ENCODE data around the gene ZSWIM6.

ZSWIM6 gene

DNA sequence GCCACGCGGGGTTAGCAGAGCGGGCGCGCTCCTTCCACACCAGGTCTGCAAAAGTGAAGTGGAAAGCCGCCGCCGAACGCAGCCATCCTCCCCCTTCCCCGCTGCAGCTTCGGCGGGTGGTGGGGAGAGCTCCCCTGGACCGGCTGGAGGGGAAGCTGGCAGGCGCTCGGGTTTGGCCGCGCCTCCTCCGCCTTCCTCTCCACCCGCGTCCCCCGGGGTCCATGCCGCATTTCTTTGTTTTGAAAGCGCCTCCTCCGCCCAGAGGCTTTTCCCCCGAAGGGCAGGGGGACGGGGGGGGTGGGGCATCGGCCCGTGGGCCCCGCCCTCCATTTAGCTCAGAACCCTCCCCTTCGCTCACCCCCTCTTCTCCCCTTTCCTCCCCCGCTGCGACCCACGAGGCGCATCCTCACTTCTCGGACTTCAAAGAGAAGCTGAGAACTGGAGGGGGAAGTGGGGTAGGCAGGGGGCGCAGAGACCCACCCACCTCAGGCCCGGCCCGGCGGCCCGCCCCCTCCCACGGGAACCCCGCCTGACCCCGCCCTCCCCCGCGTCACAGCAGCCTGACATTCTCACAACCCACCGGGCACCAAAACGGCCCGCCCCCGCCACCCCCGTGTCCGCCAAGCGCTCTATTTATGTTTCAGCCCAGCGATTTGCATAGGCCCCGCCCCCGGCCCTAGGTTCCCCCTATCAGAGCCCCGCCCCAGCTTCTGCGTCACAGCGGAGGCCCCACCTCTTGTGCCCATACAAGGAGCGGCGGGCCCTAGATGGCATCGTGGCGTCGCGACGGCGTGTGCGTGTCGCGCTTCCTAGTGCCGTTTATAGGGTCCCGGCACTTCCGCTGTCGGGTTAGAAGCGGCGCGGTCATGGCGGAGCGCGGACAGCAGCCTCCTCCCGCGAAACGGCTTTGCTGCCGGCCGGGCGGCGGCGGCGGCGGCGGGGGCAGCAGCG is at the start of gene ZSWIM6:
Gene ZSWIM6 (plus strand): TSS at position 852 of the 951 bp plus-strand sequence. CDS start 15 bp downstream, at position 867.
- DNase-seq, result peak; percentile 99

DNA sequence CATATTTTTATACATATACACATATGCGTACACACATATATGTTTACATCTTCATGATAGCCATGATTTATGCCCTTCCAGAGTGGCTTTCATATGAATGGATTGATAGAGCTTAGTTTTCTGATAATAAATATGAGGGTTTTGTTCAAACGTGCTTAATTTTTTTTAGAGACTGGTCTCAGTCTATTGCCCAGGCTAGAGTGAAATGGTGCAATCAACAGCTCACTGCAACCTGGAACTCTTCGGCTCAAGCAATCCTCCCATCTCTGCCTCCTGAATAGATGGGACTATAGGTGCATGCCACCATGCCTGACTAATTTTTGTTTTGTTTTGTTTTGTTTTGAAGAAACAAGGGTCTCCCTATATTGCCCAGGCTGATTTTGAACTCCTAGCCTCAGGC is 48.6 kb upstream of the ZSWIM6 start:
- DNase-seq, result no peak

DNA sequence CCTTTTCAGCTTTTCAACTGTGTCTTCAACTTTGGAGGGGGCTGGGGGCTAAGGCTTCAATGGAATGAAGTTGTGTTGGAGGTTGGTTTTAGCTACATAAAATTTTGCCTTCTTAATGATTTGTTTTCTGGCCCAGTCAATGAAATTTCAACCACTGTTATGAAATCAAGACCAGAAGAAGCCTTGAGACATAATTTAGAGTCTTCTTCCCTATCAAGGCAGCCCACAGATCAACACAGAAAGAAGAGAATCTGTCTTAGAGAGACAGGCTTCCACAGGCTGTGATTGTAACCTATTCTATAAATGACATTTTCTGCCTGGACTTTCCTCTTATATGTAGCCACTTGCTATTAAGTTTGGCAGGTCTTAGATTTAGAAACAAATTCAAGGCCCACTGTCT is 46.5 kb upstream of the ZSWIM6 start:
- DNase-seq, result no peak

DNA sequence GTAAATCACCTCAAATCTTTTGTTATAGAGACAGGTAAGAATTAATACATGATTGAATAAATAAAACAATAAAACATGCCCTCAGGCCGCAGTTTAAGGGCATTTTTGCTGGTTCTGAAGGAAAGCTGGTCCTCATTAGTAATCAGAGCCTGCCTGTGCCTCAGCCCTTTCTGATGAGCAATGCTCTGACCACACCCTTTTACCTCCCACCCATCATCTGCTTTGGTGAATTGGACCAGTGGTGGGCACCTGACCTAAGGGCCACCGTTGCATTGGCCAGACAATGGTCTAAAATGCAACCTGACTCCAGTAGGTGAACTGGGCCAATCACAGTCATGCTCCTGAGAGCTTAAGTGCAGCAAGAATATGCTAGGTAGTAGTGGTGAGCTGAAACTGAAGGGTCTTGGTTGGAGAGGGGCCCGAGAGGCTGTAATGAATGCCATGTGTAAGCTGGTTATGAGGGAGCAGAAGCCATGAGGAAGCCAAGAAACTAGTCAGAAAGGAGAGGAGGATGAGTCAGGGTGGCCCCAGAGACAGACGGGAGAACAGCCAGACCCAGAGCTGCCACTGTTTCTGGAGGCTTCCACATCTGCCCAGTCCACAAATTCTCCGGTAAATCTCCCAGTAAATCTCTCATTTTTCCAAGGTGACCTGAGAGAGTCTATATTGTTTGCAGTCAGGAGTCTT is 45.5 kb upstream of the ZSWIM6 start:
- DNase-seq, result no peak

DNA sequence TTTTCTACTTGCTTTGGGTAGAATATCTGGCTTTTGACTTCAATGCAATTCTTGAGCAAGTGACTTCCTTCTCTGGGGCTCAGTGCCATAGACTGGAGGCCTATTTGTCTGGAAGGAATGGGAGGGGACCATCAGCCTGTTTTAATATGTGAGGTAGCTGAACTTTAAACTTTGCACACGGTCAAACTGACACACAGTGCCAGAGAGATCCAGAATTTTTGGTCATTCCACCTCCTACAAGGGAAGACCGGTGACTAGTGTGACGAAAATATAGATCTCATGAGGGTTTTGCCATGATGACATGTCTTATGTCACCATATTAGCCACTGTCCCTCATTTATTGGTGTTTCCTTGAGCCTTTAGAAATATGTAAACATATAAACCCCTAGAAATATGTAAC is 44.6 kb upstream of the ZSWIM6 start:
- DNase-seq, result no peak

DNA sequence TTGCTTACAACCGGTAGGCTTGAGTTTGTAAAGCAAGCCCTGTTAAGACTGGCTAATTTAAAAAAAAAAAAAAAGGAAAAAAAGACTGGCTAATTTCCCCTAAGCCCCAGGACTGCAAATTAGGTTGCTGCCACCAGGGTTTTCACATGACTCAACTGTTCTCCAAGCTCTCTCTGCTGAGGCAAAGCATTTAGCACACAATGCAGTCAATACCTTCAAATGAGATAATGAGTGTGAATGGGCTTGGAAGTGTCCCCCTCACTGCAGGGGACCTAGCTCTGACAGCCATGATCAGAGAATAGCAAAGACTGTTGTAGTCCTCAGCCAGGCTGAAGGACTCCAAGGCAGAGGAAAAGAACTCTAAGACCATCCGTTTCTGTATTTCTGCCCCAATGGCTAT is 42.8 kb upstream of the ZSWIM6 start:
- no peak for DNase-seq

DNA sequence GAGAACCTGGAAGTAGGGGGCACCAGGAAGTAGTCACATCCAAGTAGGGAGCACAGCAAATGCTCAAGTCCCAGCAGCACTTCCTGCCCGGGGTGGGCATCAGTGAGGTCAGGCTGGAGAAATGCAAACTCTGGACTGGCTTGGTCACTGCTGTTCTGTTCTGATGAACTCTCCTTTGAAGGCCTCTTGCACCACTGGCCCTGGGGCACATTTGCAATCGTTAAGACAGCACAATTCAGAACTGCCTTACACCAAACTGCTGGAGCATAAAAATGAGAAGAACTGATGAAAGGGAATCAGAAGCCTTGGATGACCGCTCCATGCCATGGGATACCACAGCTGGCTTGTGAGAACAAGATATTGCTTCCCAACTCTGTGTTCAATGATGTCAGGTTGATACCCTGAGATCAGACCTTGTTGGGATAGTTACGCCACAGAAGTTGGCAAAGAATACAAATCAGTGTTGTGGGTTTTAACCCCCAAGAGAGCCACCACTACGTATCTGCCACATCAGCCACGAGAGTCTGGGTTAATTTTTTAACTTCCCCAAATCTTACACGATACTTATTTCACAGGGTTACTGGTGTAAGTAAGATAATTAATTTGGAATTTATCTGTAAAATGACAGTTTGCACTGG is 42.3 kb upstream of the ZSWIM6 start:
- no peak for DNase-seq

DNA sequence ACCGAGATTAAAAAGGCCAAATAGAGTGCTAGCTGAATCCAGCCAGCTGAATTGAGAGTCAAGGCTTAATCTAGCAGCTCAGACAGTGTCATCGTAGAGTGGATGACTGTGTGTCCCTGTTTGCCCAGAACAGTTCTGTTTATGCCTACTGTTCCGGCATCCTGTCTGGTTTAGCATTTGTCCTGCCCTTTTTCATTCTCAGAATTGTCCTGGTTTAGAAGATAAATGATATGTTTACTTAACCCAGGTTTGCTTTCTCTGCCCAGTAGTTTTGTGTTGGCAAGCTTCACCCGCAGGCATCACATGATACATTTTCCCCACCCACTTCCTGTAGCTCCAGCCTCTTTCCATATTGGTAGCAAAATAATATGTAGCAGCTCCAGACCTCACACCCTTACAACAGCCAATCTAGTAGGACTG is 41.3 kb upstream of the ZSWIM6 start:
- no peak for DNase-seq

DNA sequence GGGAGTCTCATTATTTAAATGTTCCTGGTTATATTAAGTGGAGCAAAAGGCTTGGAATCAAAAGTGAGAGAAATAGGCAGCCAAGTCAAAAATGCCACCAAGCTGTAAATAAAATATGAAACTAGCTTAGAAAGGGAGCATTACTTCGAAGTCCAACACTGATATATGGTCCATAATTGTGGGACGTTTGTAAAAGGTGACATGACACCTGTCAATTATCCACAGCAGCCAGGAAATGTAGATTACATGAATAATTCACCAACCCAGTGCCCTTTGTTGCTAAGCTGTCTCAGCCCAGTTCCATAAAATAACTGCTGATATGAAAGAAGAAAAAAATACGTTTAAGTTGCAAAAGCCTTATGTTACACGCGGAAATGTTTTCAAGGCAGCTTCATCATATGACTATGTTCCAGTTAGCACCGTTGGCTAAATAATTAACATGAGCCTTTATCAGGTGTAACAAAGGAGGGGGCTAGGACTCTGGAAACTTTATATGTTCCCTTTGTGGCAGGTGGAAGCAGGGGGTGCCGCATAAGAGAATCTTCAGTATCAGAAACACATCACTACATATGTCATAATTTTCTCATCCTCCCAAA is 39.9 kb upstream of the ZSWIM6 start:
- no peak for DNase-seq

DNA sequence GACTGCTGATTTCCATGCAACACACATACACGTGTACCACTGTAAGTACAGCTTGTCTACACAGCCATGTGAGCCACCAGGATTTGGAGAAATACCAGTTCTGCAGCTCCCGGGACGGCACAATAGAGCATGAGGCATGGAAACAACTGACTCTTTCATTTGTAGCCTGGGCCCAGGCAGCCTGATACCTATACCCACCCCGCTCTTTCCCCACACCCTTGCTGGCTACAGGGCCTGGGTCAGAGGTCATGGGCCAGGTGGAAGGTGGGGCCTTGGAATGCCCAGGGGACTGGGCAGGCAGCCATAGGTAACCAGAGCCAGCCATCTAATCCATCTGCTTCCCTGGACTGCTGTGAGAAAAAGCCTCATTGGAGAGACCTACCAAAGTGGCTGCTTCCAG is 39.0 kb upstream of the ZSWIM6 start:
- no peak for DNase-seq

DNA sequence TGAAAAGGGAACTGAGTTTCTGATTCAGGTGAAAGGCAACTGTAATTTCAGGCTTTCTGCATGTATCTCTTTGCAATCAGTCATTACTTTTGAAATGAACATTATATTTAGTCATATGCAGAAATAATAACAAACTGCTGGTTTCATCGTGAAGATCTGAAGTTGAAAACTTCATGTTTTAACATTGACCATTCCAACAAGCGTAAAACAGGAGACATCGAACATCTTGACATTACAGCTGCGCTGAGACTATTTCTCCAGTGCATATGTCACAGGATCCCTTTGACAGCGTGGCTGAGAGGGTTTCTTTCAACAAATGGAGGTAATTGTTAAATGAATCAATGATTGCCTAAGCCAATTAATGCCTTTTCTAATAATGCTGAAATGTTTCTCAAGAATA is 38.2 kb upstream of the ZSWIM6 start:
- DNase-seq, result no peak

DNA sequence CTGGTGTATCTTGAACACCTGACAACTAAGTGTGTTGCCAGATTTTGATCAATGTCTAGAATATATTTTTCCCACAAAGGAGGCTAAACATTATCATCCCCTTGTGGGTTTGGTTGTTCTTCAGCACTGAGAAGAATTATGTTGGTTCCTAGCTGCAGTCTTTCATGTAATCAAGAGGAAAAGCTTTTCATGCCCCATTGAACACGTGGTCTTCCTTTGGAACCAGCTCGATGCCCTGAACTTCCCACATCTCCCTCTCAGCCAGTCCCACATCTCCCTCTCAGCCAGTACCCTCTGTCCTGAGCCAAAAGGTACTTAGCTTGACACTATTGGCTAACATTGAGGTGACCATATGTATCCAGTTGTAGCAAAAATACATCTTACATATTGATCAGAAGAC is 36.7 kb upstream of the ZSWIM6 start:
- no peak for DNase-seq

DNA sequence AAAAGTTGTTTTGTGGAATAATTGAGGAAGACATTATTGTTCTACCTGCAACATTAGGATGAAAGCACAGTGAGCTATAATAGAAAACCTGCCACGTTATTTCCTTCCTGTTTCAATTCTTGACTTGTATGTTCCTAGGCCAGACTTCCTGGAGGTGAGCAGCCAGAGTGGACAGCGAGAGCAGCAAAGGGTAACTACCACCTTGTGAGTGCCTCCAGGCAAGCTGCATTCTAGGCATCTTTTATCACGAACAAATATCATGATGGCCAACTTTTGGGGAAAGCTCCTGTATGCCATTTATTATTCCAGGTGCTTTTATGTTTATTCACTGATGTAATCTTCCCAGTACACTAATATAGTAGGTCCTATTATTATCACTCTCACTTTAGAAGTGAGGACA is 34.0 kb upstream of the ZSWIM6 start:
- DNase-seq, result no peak

DNA sequence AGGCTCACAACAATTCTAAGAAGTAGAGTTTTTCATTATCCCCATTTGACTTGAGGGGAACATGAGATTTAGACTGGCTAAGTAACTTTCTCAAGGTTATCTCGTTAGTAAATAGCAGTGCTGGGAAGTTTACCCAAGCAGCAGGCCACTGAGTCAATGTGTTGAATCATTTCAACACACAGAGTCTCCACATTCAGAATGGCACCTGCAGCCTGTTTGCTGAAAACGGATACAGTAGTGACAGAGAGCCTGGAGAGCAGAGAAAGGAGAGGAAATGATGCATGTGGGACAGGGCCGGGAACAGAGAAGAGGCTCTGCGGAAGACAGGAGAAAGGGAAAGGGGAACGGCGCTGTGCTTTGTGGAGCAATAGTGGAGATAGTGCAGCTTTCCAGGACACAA is 33.5 kb upstream of the ZSWIM6 start:
- DNase-seq, result no peak

DNA sequence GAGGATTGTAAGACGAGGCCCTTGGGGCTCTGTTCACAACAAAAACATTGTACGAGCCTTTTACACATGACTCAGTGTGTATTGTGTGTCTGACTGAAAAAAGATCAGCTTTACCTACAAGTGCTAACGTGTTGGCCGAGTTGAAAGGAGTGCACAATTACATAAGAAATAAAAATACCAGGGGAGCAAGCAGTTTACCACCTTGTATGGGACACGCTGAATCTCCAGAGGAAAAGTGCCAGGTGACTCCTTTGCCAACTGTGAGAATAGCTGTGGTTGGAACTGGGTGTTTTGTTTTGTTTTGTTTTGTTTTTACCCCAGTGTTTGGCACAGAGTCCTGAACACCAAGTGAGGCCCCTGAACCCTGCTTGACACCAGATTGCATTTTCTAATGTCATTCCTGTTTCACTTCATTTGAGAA is 32.8 kb upstream of the ZSWIM6 start:
- DNase-seq, result no peak

DNA sequence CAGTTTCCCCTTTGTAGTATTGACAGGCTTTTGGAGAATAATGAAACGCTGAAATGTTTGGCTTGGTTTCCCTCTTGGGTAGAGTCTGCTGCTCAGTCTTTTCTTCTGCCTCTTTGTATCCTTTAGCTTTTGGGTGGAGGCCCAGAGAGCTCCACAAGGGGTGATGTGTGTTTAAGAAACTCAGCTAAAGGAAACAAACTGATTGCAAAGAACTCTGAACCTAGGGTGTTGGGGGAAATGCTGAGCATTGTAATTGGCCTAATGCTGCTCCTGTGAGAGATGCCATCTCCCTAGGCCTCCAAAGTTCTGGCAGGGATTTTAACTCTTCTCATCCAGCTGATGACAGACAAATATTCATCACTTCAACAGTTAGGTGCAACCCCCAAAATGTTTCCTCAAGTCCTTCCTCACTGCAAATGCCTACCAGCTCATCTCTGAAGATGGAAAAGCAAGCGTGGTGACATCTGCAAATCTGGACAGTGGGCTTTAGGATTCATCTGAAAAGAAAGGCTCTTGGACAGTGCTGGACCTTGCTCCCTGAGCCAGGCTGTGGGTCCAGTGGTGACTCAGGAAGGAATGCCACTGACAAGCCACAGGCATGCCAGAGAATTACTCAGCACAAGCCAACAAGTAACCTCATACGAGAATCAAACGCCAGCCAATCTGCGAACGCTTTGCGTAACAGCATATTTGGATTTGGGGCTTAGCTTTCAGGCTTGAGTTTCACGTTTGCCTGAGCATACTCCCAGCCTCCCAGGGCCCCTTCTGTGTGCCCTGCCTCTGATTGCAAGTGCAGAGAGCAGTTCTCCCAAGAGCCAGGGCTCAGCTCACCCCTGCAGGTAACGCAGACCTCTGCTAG is 30.5 kb upstream of the ZSWIM6 start:
- peak in 1 of 2 donors; percentile 73 for DNase-seq

DNA sequence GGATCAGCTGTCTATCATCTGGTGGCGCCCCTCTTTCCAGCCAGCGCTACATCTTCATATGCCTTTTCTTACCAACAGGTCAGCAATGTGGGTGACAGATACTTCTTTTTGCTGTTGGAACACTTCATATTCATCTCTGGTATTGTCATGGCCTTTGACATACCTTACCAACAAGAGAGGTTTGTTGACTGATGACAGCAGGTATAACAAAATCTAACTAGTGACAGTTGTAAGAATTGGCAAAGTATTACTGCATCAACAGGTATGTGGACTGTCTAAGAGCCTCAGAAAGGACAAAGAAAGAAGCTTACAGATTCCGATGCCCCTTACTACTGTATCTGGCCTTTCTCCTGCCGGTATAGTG is 29.9 kb upstream of the ZSWIM6 start:
- no peak for DNase-seq

DNA sequence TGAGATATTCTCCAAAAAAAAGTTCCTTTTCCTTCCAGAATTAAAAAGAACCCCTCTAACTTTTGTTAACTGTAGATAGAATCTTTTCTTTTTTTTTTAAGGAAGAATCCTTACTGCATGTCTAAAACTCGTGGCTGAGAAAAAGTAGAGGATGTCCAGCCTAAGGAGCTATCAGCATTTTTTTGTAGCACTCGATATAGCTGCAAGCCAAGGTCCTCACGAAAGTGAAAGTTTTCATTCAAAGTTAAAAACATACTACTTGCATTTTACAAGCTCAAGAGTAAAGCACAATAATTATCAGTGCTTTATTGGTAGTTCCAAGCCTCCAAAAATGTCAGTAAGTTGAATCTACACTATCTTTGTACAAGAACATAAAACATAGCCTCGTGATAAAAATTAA is 28.7 kb upstream of the ZSWIM6 start:
- no peak for DNase-seq

DNA sequence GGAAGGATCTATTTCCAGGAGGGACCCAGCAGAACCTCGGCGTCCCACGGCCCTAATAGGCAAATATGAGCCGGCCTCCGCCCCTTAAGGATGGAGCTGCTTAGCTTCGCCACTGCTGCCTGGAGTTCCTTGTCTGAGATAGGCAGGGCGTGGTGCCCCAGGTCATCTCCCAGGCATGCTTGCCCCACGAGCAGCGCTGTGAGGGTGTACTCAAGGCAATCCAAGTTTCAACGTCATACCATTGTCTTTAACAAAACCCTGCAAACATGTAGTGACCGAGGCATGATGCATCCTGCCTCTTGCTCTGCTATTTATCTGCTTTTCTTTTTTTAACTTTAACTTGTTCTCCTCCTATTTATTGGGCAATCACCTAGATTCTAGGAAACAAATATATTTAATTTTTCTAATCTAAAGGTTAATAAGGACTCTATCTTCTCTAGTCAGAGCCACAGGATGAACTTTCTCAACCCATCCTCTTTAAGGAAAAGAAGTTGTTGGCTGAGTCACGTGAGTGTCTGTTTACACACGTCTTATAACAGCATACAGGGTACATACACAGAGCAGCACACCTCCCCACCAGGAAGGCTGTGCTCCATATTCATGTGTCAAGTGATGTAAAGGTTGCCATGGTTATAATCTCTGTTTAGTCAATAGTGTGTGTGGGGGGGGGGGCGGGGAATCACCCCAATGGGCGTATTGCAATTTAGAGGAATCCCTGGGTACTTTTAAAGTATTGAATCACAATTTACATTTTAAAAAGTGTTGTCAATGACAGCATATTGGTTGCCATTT is 27.3 kb upstream of the ZSWIM6 start:
- DNase-seq, result no peak

DNA sequence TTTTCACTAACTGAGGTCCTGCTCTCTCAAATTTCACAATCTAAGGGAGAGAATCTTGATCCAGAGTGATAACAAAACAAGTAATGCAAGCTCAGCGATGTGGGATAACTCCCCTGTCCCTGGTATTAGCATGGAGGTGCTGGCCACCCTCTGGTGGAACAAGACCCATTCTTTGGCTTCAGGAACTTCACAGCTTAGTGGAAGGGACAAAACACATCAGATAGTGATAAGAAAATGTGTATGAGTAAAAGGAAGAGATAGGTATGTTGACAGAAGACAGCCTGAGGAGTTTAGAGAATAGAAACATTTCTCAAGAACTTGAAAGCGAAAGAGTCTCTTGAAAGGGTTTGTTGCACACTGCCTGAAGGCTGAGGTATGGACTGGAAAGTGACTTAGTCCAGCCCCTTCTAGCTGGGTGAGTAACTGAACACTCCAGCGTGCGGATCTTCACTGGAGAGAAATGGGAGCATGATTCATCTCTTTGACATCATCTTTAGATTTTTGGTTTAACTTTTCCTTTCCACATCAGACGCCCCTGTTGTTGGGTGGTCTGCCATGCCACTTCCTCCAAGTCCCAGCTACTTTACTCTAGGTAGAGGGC is 25.4 kb upstream of the ZSWIM6 start:
- no peak for DNase-seq

DNA sequence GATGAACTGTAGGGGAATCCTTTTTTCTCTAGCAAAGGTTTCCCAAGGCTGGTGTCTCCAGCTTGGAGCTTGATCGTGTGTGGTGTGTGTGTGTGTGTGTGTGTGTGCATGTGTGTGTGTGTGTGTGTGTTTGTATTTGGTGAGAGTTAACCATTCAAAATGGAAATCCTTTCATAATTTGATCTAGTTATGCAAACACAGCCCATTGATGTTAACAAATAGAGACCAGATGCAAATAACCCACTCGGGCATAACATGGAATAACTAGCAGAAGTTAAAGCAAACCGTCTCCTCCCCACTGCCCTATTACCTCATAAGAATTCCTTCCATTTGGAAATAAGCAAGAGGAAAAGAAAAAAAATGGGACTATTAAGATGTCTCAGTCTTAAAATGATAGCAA is 24.9 kb upstream of the ZSWIM6 start:
- DNase-seq, result no peak
